HG03139 (cell line): ENCODE results near the gene NCKAP5.
"Not testable (repeated sequence)": the region's sequence is repeated elsewhere in the genome, so short reads cannot be mapped to it uniquely, and the experiment has no call there.

Experiments used
- ATAC-seq: cut with Tn5 transposase; IDR thresholded peaks from one replicate; pipeline ENCODE4 v1.9.1; 2021; ENCODE audit not compliant: unreplicated experiment

NCKAP5 gene

DNA sequence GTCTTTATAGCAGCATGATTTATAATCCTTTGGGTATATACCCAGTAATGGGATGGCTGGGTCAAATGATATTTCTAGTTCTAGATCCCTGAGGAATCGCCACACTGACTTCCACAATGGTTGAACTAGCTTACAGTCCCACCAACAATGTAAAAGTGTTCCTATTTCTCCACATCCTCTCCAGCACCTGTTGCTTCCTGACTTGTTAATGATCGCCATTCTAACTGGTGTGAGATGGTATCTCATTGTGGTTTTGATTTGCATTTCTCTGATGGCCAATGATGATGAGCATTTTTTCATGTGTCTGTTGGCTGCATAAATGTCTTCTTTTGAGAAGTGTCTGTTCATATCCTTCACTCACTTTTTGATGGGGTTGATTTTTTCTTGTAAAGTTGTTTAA lies 868.5 kb downstream of the NCKAP5 start:
- not testable (repeated sequence) for ATAC-seq

- not testable (repeated sequence) for ATAC-seq
These were observed 869.9 kb downstream of the NCKAP5 start for GRCh38 chr2:132698347-132698746.

GRCh38 chr2:132697556-132698205 lies 870.6 kb downstream of the NCKAP5 start:
- no peak for ATAC-seq

GRCh38 chr2:132692816-132693215 lies 875.4 kb downstream of the NCKAP5 start:
- no peak for ATAC-seq

DNA sequence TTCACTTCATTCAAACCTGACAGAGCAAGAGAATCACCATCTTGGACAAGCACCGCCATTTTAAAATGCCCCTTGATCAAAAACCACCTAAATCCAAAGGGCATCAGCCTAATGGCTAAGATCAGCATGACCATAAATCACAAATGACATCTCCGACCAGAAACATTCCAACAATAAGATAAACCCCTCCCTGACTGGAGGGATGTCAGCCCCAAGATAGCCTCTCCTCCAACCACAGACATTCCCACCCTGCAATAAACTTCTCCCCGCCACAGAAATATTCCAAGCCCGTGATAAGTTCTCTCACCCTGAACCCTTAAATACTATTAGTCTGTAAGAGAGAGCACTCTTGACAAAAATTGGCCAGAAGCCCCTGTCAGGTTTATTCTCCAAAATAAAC lies 876.7 kb downstream of the NCKAP5 start:
- no peak for ATAC-seq

- ATAC-seq = no peak
These were observed 877.5 kb downstream of the NCKAP5 start for GRCh38 chr2:132690664-132691303.

DNA sequence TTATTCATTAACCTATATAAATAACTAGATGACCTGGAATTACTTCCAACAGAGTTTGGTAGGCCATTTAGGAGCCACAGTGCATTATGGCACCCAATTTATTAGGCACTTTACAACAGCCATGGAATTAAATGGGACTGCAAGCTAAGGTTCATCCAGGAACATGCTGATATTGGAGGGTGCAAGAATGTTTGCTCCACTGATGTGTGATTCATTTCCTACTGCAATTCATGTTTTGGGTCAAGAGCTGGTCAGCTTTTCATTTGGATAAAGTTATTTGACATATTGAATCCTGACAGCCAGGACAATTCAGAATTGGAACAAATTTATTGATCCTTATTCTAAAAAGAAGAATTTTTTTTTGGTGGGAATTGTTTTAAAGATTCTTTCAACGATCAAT lies 886.5 kb downstream of the NCKAP5 start:
- ATAC-seq = no peak

DNA sequence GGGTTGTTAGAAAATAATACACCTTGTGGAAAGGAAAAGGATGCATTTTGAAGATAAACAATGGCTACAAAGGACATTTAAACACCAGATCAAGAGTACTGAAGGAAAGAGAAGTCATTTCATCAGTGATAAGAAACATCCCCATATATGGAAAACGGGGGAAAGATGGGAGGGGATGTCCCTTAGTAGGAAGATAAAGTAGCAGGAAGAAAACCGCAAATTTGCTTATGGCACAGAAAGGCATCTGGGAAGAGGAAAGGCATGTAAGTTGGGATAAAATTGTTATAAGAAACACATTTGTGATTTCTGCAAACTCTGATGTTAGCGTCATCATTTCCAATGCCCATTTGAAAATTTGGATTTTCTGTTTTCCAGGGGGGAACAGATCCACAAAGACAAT lies 887.7 kb downstream of the NCKAP5 start:
- no peak for ATAC-seq

DNA sequence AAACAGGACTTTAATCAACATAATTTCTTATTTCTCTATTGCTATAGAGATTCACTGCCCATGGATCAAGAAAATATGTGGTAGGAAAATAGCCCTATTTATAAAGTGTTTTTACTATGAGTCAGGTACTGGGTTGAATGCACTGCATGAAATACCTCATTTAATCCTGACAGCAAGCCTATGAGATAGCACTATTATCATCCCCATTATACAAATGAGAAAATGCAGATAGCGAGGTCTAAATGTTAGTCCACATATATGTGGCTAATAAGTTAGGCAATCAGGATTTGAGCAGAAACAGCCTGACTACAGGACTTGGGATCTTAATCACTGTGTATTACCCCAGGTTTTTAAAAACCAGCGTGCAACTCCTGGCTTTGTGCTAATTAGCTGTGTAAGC lies 889.8 kb downstream of the NCKAP5 start:
- ATAC-seq = no peak

DNA sequence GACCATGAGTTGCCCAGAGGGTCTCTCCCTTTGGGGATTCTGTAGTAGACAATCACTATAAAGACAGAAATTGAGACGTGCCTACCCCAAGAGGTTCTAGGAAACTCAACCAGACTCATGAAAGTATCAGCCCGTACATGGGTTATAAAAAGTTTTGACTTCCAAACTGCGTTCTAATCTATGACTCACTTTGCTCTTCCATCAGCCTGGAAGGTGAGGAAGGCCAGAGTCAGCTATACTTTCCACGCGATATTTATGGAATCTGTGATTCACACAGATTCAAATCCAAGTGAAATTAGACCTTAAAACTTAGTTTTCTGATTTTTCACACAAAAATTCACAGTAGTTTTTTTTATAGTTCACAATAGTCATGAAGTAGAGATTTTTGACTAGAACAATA lies 890.6 kb downstream of the NCKAP5 start:
- no peak for ATAC-seq

DNA sequence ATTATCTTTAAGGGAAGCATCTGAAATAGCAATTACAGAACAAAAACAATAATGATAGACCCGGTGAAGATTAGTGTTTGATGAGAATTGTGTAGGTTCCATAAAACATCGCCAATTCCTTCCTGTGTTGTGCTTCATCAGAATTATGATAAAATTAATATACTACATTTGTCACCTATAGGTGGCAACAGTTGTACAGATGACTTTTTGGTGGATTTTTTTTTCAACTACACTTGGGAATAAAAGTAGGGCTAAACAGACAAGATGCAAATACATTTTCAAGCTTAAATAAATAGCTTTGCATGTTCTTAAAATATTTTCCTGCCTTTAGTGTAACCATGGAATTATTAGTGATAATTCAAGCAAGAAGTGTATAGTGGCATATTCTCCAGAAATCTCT lies 891.3 kb downstream of the NCKAP5 start:
- ATAC-seq = no peak

- ATAC-seq = no peak
These were observed 897.0 kb downstream of the NCKAP5 start for GRCh38 chr2:132671151-132671835.

DNA sequence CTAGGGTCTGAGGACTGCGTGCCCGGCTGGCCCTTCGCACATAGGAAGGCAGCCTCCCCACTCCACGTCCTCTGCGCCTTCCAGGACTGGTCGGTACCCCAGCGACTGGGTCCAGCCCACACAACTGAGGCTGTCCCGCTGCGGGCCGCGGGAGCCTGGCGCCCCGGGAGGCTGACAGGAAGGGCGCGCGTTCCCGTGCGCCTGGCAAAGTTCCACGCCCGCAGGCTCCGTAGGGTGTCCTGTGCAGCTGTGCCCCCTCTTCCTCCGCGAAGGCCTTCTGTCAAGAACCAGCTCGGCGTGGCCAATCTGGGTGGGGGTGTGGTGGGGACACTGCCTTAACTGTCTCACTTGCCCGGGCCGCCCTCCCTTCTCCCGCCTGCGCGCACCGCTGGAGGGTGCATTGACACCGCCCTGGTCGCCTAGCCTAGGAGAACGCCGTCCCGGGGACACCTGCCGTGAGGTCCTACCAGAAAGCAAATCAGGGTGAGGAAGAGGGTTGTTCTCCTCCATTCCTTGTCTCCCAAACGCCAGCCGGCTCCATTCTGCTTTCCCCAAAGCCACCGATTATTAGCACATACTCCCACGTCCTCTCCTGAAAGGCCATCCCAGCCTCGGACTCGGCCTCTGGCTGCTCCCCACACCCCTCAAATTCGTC lies 897.6 kb downstream of the NCKAP5 start:
- no peak for ATAC-seq

GRCh38 chr2:132669908-132670495 lies 898.3 kb downstream of the NCKAP5 start, which contains the start of gene LYPD1:
LYPD1 (minus strand) TSS chr2:132670205; CDS start chr2:132669932, 273 bp downstream.
- no peak for ATAC-seq

DNA sequence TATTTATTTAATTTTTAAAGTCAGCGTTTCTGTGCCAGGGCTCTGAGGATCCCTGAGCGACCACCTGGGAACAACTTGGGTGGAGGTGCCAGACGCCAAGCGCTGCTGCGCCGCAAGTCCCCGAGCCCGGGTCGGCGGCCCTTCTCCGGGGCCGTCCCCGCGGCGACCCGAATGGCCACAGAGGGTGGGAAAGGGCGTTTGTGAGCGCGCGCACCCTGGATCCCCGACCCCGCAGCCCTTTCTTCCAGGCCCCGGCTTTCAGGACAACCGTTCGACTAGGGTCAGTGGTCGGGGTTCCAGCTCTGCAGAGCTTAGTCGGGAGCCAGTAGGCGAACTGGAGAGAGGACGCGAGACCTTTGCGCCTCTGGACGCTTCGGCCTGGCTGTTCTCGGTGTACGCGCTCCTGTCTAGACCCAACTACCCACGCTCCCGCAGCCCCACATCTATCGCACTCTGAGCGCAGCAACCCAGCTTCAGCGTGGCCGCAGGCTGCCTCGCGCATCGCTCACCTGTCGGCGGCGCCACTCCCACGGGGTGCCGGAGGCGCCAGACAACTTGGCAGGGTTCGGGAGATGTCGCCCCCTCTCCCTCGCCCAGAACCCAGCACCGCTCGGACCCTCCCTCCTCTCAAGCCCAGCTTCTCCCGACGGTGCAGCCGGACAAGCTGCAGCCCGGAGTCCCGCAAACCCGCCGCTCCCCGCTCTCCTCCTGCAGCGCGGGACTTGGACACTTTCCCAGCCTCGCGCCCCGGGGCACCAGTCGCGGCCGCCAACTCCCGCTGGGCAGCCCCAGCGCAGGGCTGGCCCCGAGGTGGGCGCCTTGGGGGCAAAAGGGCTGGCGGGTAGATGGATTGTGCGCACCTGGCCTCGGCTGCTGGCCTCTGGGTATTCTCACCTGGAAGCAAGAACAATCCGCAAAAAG lies 899.0 kb downstream of the NCKAP5 start:
- ATAC-seq = no peak

GRCh38 chr2:132668189-132668823 lies 900.0 kb downstream of the NCKAP5 start:
- no peak for ATAC-seq

- no peak for ATAC-seq
These were observed 900.6 kb downstream of the NCKAP5 start for GRCh38 chr2:132667706-132668105.

DNA sequence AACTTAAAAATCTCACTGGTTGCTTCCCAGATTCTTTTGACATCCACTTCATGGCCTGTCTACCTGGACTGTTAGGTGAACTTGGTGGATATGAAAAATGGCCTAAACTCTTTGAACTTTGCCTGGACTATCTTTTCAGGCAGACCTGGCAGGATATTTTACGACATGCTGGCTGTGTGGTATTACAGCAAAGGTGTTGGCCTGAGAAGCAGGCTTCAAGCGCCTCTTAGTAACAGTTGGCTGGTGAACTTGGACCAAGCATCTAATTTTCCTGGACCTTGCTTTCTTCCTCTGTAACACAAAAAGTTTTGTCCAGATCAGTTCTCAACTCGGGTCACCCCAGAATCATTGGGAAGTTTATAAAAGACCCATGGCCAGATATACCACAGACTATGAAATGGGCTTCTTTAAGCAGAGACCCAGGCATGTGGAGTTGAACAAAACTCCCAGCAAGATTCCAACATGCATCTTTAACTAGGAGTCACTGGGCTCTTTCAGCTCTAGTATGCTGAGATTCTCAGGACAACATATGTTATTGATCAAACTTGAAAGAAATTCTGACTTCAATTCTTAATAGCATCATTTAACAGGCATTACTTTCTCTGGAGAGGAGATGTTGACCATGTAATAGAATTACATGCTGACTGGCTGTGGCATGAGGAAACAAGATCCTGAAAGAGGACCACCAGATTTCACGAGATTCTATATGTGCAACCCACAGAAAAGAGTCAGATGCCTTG lies 902.7 kb downstream of the NCKAP5 start:
- ATAC-seq = no peak

GRCh38 chr2:132664096-132664495 lies 904.2 kb downstream of the NCKAP5 start:
- no peak for ATAC-seq
